Right lobe of liver (tissue), 4 donors: ENCODE results near the gene SPHK2.

ENCODE experiments used
- CTCF ChIP-seq, 4 donors: fragments of 200-600 bp in 3 of 4; fragments of 450-650 bp in 1 of 4; IDR thresholded peaks; one replicate each; pipeline versions ENCODE4 v1.5.1 to v1.8.0; 2016 to 2022; ENCODE audit warnings: antibody characterized with exemption in 4 of 4, mild to moderate bottlenecking in 2 of 4
- POLR2A ChIP-seq: fragments of 450-650 bp; IDR thresholded peaks from one replicate; pipeline ENCODE4 v1.6.1; 2017; ENCODE audit warnings: antibody characterized with exemption, mild to moderate bottlenecking
- donor health status: DM: no; HTN: no; CAD: no.
- donor health status: DM: no; HTN: no; CAD: no.
- donor health status: DM: no; HTN: yes; CAD: no.

- TF ChIP-seq POLR2A (no peak), CTCF (IDR thresholded peaks at IDR 0.05) (no peak)
These were observed 40.5 kb downstream of the SPHK2 start for GRCh38 chr19:48659768-48660167.
